ENCODE results near the gene KDELR1. TPM values are rescaled to one million over a fixed set of nuclear protein-coding genes. Genes with fewer than 3 reads are reported as not detected.

The KDELR1 gene
- total and polyA plus RNA-seq, 12 donors = 63.4 to 201 (median 153) TPM

DNA sequence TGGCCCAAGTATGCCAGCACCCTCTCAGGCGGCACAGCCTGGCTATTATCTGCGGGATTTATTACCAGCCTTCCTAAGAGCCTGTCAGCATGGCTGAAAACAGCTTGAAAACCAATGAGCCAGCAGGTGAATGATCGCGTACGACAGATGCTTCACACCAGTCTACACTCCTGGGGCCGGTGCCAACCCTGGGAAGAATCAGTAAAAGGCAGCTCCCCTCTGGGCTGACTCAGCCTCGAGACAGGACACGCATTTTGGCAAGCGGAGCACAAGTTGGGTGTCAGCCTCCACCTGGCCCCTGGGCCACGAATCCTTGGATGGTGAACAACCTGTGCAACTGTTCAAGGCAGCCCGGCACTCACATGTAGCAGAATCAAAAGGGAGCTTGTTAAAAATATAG lies 50.4 kb downstream of the KDELR1 start:
- Histone ChIP-seq H3K4me3 (no peak overlapping the region), H3K27ac (no peak overlapping the region), H3K27me3 (no peaks in the 10 kb centered on the region), H3K36me3 (replicated peaks in 1 of 2) (no peaks in the 10 kb centered on the region), H3K9me3 (replicated peaks in 1 of 3) (no peaks in the 10 kb centered on the region), H3K4me1 (replicated peaks in 1 of 2) (no peaks in the 10 kb centered on the region)
- 50 to 64% (median 56%) methylated on average over 5 to 11 of the region's 11 CpGs for WGBS, 4 donors
- intact Hi-C loops (cut with DNase I) = no loop called here
- TF ChIP-seq POLR2A (IDR thresholded peaks at IDR 0.05) (no peak), CTCF (IDR thresholded peaks at IDR 0.05) (no peak)
- peak in 6 of 7 donors; percentile 67 to 82 (median 78) for DNase-seq

GRCh38 chr19:48338802-48339503 lies 52.4 kb downstream of the KDELR1 start:
- Histone ChIP-seq H3K4me1 (replicated peaks in 1 of 2) (no peaks in the 10 kb centered on the region), H3K36me3 (replicated peaks in 1 of 2) (no peaks in the 10 kb centered on the region), H3K4me3 (no peak overlapping the region), H3K27me3 (no peaks in the 10 kb centered on the region), H3K9me3 (replicated peaks in 1 of 3) (no peaks in the 10 kb centered on the region), H3K27ac (no peak overlapping the region)
- DNase-seq = no peak
- 89 to 96% (median 94%) methylated on average over 10 to 14 of the region's 14 CpGs for WGBS, 4 donors
- TF ChIP-seq POLR2A (IDR thresholded peaks at IDR 0.05) = no peak
- TF ChIP-seq CTCF (IDR thresholded peaks at IDR 0.05) = no peak
- intact Hi-C loops (cut with DNase I) = no loop called here

- TF ChIP-seq CTCF (IDR thresholded peaks at IDR 0.05) = no peak
- TF ChIP-seq POLR2A (IDR thresholded peaks at IDR 0.05) = no peak
- Histone ChIP-seq H3K36me3 (replicated peaks in 1 of 2) (no peaks in the 10 kb centered on the region), H3K27ac (no peak overlapping the region), H3K9me3 (replicated peaks in 1 of 3) (no peaks in the 10 kb centered on the region), H3K27me3 (no peaks in the 10 kb centered on the region), H3K4me3 (no peak overlapping the region), H3K4me1 (replicated peaks in 1 of 2) (peaks cover 0 to 5% of the 10 kb centered on the region in 2 donors)
- no peak for DNase-seq
- 91 to 95% (median 94%) methylated on average over 7 to 14 of the region's 14 CpGs for WGBS, 4 donors
- intact Hi-C loops (cut with DNase I) = no loop called here
Measured at GRCh38 chr19:48338253-48338755, 53.0 kb downstream of the KDELR1 start.

DNA sequence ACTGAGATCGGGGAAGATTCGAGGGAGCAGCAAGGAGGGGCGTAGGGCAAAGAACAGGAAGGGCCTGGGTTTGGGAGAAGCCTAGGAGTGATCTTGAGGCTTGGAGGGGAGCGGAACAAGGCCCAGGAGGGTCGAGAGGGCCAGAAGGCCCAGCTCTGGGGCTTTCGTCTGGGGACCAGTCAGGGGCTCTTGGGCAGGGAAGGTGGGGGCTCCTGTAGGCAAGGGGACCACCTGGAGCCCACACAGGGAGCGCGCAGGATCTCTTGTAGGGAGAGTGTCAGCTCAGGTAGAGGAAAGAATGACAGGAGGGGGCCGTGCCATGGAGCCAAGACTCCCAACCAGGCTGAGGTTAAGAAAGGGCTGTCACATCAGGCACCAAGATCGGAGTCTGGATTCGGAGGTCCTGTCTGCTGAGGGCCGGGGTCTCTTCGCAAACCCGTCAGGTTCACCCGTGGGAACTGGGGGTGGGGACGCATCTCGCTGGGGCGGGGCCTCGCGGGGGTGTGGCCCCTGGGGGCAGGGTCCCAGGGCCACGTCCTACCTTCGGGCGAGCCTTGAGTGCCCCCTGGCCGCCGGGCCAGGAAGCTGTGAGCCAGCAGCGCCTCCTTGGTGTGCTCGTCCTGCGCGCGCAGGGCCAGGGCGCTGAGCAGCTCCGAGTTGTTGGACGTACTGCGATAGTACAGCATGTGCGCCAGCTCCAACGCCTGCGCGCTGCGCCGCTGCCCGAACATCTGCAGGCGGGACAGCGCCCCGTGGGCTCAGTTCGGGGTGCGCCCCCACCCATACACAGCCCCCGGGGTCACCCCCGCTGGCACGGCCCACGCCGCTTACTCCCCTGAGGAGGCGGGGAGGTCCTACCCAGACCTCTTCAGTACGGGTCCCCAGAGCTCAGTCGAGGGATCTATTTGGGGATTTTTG lies 57.6 kb downstream of the KDELR1 start:
- Histone ChIP-seq H3K27me3 (no peaks in the 10 kb centered on the region), H3K4me1 (replicated peaks in 1 of 2) (peaks cover 9 to 27% of the 10 kb centered on the region in 2 donors)

More for the DNA sequence above, 57.6 kb downstream of the KDELR1 start:
- Histone ChIP-seq H3K4me3 (peak overlapping the region in 1 of 4 donors; percentile 44), H3K27ac (peak overlapping the region; percentile 24 to 84 (median 76)), H3K9me3 (replicated peaks in 1 of 3) (no peaks in the 10 kb centered on the region), H3K36me3 (replicated peaks in 1 of 2) (no peaks in the 10 kb centered on the region)
- peak; percentile 89 to 95 (median 93) for DNase-seq
- intact Hi-C loops (cut with DNase I) = no loop called here
- TF ChIP-seq CTCF (IDR thresholded peaks at IDR 0.05) (peak; percentile 59 to 86 (median 80)), POLR2A (IDR thresholded peaks at IDR 0.05) (peak in 1 of 2 donors; percentile 42)
- WGBS, 4 donors = 6 to 14% (median 11%) methylated on average over 9 to 54 of the region's 54 CpGs
